ENCODE data around the gene NUDT14.

NUDT14 gene

DNA sequence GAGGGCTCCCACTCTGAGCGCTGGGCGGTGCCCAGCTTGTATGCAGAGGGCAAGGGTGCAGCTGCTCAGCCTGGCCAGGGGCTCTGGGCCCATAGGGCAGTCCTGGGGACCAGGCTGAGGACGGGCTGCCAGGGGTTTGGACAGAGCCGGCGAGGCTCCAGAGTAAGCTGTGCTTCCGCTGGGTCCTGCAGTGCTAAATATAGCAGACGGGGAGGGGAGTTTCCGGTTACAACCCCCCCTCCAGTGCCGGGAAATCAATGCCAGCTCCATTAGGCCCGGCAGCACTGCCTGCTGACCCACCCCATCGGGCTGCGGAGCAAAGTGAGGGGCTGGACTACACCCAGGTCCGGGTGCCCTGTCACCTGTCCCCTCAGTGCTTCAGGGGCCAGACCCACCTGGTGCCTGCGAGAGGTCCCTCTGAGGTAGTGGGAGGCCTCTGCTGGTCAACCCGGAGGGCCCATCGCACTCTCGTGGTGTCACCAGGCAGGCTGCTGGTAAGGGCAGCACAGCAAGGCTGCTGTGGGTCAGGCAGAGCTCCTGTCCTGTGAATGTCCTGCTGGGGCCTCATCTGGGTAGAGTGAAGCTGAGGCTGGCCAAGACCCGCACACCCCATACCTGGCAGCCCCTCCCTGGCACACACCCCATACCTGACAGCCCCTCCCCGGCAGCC lies 10.0 kb downstream of the NUDT14 start:
- no peak overlapping the region for H3K4me3 ChIP-seq (ENCODE audit: low read depth, low read length)
- no peak for TF ChIP-seq CTCF (conservative IDR thresholded peaks at IDR 0.05; ENCODE audit: low read depth, low read length)
- DNase-seq (ENCODE audit: low read depth): no peak

GRCh38 chr14:105169776-105170655 lies 11.1 kb downstream of the NUDT14 start:
- no peak for DNase-seq (ENCODE audit: low read depth)
- H3K4me3 ChIP-seq (ENCODE audit: low read depth, low read length): no peak overlapping the region
- no peak for TF ChIP-seq CTCF (conservative IDR thresholded peaks at IDR 0.05; ENCODE audit: low read depth, low read length)

DNA sequence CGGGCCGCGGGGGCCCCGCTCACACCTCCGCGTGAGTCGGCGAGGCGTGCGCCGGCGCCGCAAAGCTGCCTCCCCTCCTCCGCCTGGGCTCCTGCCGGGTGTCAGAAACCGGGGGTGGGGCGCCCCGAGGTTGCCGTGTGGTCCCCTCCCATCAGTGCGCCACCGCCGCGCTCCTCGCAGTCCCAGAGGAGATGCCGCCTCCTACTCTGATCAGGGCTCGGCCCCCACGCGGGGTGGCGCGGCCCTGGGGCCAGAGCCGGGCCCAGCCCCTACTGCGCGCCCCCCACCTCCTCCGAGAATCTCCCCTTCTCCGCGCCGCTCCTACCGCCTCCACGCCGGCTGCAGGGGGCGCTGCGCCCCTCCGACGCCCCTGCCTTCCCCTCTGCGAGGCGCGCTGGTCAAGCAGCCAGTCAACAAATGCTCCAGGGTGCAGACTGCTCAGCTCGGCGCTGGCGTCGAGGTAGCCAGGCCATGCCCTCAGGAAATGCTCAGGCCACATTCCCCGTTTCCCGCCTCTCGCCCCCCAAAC lies 12.1 kb downstream of the NUDT14 start:
- H3K4me3 ChIP-seq (ENCODE audit: low read depth, low read length): no peak overlapping the region
- no peak for DNase-seq (ENCODE audit: low read depth)
- peak; percentile 55 for TF ChIP-seq CTCF (conservative IDR thresholded peaks at IDR 0.05; ENCODE audit: low read depth, low read length)

- TF ChIP-seq CTCF (conservative IDR thresholded peaks at IDR 0.05; ENCODE audit: low read depth, low read length): no peak
- DNase-seq (ENCODE audit: low read depth): peak; percentile 47
- peak within 1 kb of the TSS; percentile 30 for H3K4me3 ChIP-seq (ENCODE audit: low read depth, low read length)
These were observed 12.6 kb downstream of the NUDT14 start, which contains the start of gene JAG2 for GRCh38 chr14:105168496-105168978. Gene JAG2, minus strand, starts transcription at chr14:105168776. Its CDS starts 356 bp downstream, at chr14:105168420.

DNA sequence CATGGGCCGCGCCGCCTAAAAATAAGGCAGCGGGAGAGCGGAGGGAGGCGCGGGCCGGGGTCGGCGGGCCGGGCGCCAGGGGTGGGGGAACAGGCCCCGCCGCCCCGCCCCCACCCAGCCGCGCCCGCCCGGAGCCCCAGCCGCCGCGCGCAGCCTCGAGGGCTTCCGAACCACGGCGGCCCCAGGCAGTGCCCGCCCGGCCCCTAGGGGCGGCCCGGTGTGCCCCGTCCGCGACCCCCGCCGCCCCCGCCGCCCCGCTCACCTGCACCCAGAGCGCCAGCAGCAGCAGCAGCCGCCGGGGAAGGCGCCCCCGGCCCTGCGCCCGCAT lies 13.1 kb downstream of the NUDT14 start:
- no peak for TF ChIP-seq CTCF (conservative IDR thresholded peaks at IDR 0.05; ENCODE audit: low read depth, low read length)
- no peak for DNase-seq (ENCODE audit: low read depth)
- peak overlapping the region; percentile 29 for H3K4me3 ChIP-seq (ENCODE audit: low read depth, low read length)

DNA sequence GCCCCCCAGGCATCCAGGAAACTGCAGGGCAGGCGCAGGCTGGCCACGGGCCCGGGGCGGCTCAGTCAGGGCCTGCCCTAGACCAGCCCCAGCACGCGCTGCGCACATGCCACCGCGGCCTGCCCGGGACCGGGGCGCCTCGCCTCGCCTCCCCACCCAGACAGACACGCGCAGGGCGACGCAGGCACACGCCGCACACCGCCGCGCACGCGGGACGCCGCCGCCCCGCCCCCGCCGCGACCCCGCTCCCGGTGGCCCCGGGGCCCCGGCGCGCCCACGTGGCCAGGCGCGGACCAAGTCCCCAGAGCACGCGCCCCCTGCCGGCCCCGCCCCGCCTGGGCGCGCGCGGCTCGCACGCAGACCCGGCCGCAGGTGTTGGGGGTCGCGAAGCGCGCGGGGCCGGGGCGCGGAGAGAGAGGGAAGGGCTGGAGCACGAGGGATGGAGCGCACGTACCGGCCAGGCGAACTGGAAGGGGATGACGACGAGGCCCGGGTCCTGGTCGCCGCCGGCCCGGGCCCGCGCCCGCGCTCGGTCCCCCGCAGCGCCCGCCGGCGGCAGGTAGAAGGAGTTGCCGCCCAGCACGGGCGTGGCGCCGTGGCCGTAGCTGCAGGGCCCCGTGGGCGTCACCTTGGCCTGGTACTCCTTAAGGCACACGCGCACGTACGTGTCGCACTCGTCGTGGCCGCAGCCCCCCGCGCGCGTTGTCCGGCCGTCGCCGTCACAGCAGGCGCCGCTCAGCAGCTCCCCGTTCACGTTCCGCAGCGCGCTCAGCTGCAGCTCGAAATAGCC lies 13.6 kb downstream of the NUDT14 start:
- TF ChIP-seq CTCF (conservative IDR thresholded peaks at IDR 0.05; ENCODE audit: low read depth, low read length): no peak
- DNase-seq (ENCODE audit: low read depth): no peak
- H3K4me3 ChIP-seq (ENCODE audit: low read depth, low read length): peak overlapping the region; percentile 29
